Liver (tissue), 9 donors: ENCODE results near the gene AGL. TPM values are rescaled to one million over a fixed set of nuclear protein-coding genes. Genes with fewer than 3 reads are reported as not detected.
"Not testable (repeated sequence)": the region's sequence is repeated elsewhere in the genome, so short reads cannot be mapped to it uniquely, and the experiment has no call there.

ENCODE experiments used
- DNase-seq: peaks from one replicate; pipeline ENCODE4 v3.0.0-alpha.2; 2017; ENCODE audit warnings: low spot score
- H3K27ac ChIP-seq, 2 donors: one replicate each; pipeline ENCODE4 v1.7.0; 2013; ENCODE audit warnings: inconsistent platforms in 2 of 2, low read length in 2 of 2, control low read depth in 1 of 2, low read depth in 1 of 2, mild to moderate bottlenecking in 1 of 2
- H3K27me3 ChIP-seq, 4 donors: one replicate each; pipeline versions ENCODE4 v1.6.1 to v1.7.0; 2013; ENCODE audit warnings: low read length in 3 of 4, inconsistent platforms in 1 of 4, mild to moderate bottlenecking in 1 of 4, moderate library complexity in 1 of 4; ENCODE audit not compliant: control insufficient read depth in 4 of 4, insufficient read depth in 4 of 4
- H3K36me3 ChIP-seq, 4 donors: one replicate each; pipeline versions ENCODE4 v1.6.1 to v1.7.0; 2013; ENCODE audit warnings: low read length in 3 of 4, mild to moderate bottlenecking in 3 of 4, low read depth in 1 of 4, moderate library complexity in 1 of 4; ENCODE audit not compliant: control insufficient read depth in 4 of 4, insufficient read depth in 3 of 4
- H3K4me1 ChIP-seq, 4 donors: one replicate each; pipeline versions ENCODE4 v1.6.1 to v1.7.0; 2013; ENCODE audit warnings: low read length in 3 of 4, mild to moderate bottlenecking in 3 of 4, moderate library complexity in 1 of 4; ENCODE audit not compliant: control insufficient read depth in 4 of 4, insufficient read depth in 4 of 4
- H3K4me3 ChIP-seq, 3 donors: one replicate each; pipeline versions ENCODE4 v1.6.1 to v1.7.0; 2013; ENCODE audit warnings: low read length in 3 of 3, control low read depth in 1 of 3, low read depth in 1 of 3, mild to moderate bottlenecking in 1 of 3
- H3K9ac ChIP-seq, 2 donors: one replicate each; pipeline ENCODE4 v1.7.0; 2013; ENCODE audit warnings: low read length in 2 of 2, mild to moderate bottlenecking in 2 of 2, moderate library complexity in 2 of 2, control low read depth in 1 of 2, low read depth in 1 of 2
- H3K9me3 ChIP-seq, 4 donors: one replicate each; pipeline versions ENCODE4 v1.6.1 to v1.7.0; 2013; ENCODE audit warnings: low read length in 3 of 4; ENCODE audit not compliant: control insufficient read depth in 4 of 4
- CTCF ChIP-seq: fragments of 150-350 bp; IDR thresholded peaks from 2 replicates; pipeline ENCODE4 v1.5.1; 2017; ENCODE audit warnings: improper control_type of control experiment, low read depth, low read length; ENCODE audit not compliant: missing input control
- EGR1 ChIP-seq, 2 donors: IDR thresholded peaks; 2 replicates each; pipeline ENCODE4 v1.6.1; 2016 to 2018; ENCODE audit warnings: antibody characterized with exemption in 2 of 2, low read depth in 2 of 2
- FOXA1 ChIP-seq: IDR thresholded peaks from 2 replicates; pipeline ENCODE4 v1.6.1; 2016; ENCODE audit warnings: antibody characterized with exemption
- FOXA2 ChIP-seq: IDR thresholded peaks from 2 replicates; pipeline ENCODE4 v1.6.1; 2016; ENCODE audit warnings: antibody characterized with exemption
- GABPA ChIP-seq, 2 donors: IDR thresholded peaks in 1 of 2; conservative IDR thresholded peaks in 1 of 2; 2 replicates each; pipeline ENCODE4 v1.6.1; 2016; ENCODE audit warnings: antibody characterized with exemption in 2 of 2, mild to moderate bottlenecking in 1 of 2, moderate library complexity in 1 of 2
- HNF4G ChIP-seq: IDR thresholded peaks from 2 replicates; pipeline ENCODE4 v1.6.1; 2016; ENCODE audit warnings: antibody characterized with exemption
- JUND ChIP-seq, 2 donors: IDR thresholded peaks; 2 replicates each; pipeline ENCODE4 v1.6.1; 2016; ENCODE audit warnings: antibody characterized with exemption in 2 of 2
- RAD21 ChIP-seq, 2 donors: IDR thresholded peaks; 2 replicates each; pipeline ENCODE4 v1.6.1; 2016; ENCODE audit warnings: antibody characterized with exemption in 2 of 2, mild to moderate bottlenecking in 2 of 2
- RXRA ChIP-seq, 2 donors: IDR thresholded peaks; 2 replicates each; pipeline ENCODE4 v1.6.1; 2017 to 2018; ENCODE audit warnings: antibody characterized with exemption in 2 of 2, mild to moderate bottlenecking in 1 of 2
- SP1 ChIP-seq: IDR thresholded peaks from 2 replicates; pipeline ENCODE4 v1.6.1; 2018; ENCODE audit warnings: antibody characterized with exemption, mild to moderate bottlenecking
- YY1 ChIP-seq: IDR thresholded peaks from 2 replicates; pipeline ENCODE4 v1.6.1; 2016; ENCODE audit warnings: antibody characterized with exemption, mild to moderate bottlenecking
- WGBS: extraction: QIAGEN DNeasy Blood & Tissue Kit; methylation state at CpG from one replicate; pipeline ENCODE4 v1.1.7; 2013; 5-methylcytosine and 5-hydroxymethylcytosine counted together
- polyA plus RNA-seq, 2 donors: library from polyadenylated mRNA; stranded (reverse) in 1 of 2; unstranded in 1 of 2; fragments of 200-250 nt in 1 of 2; fragments of >200 nt in 1 of 2; fragmentation: Nextera tagmentation in 1 of 2; extraction: Ambion mirVana in 1 of 2; gene quantifications; one replicate each; pipeline versions ENCODE4 v1.2.1 to v1.2.3, GENCODE V29; 2013 to 2015
- total RNA-seq, 2 donors: library from RNA; depleted of rRNA; stranded (reverse); fragments of >200 nt; gene quantifications; one replicate each; pipeline ENCODE4 v1.2.3, GENCODE V29; 2014
- TF ChIP-seq, protein P1 (sequence below): IDR thresholded peaks from 2 replicates; pipeline ENCODE4 v1.6.1; 2016; ENCODE audit warnings: antibody characterized with exemption
- TF ChIP-seq, protein P2 (sequence below): IDR thresholded peaks from 2 replicates; pipeline ENCODE4 v1.6.1; 2016; ENCODE audit warnings: antibody characterized with exemption
- TF ChIP-seq, protein P3 (sequence below): IDR thresholded peaks from 2 replicates; pipeline ENCODE4 v1.6.1; 2016; ENCODE audit warnings: antibody characterized with exemption
- TF ChIP-seq, protein P4 (sequence below): IDR thresholded peaks from 2 replicates; pipeline ENCODE4 v1.6.1; 2016; ENCODE audit warnings: antibody characterized with exemption, mild to moderate bottlenecking
- donor health status: healthy.
- donor health status: healthy.
- donor health status: healthy.
- donor health status: healthy.
- donor health status: healthy.

The AGL gene
- total and polyA plus RNA-seq, 4 donors: 10.1 to 78.5 (median 19.9) TPM

DNA sequence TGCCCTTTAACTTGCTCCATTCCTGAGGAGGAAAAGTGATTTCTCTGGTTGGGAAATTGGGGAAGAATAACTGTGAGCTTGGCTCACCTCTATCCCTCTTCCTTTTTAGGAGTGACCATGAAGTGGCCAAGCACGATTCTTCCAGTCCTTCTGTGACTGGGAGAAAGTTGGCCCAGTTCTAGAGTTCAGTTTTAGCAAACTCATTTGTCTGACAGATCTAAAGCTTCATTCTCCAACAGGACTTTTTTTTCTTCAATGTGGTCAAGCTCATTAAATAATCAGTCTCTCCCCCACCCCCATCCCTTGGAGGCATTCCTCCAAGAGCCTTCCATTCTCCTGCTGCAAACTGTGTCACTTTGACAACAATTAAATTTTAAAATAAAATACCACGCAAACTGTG is 6.4 kb upstream of the AGL start:
- Histone ChIP-seq H3K36me3 (no peaks in the 10 kb centered on the region), H3K9me3 (no peaks in the 10 kb centered on the region), H3K27me3 (no peaks in the 10 kb centered on the region), H3K4me3 (no peak overlapping the region), H3K9ac (no peak overlapping the region), H3K4me1 (no peaks in the 10 kb centered on the region), H3K27ac (no peak overlapping the region)
- WGBS: 90% methylated on average over 2 of the region's 2 CpGs
- no peak for DNase-seq
- TF ChIP-seq, protein P1, sequence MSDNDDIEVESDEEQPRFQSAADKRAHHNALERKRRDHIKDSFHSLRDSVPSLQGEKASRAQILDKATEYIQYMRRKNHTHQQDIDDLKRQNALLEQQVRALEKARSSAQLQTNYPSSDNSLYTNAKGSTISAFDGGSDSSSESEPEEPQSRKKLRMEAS: no peak
- TF ChIP-seq, protein P2, sequence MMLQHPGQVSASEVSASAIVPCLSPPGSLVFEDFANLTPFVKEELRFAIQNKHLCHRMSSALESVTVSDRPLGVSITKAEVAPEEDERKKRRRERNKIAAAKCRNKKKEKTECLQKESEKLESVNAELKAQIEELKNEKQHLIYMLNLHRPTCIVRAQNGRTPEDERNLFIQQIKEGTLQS: no peak
- no peak for TF ChIP-seq RAD21 (IDR thresholded peaks at IDR 0.05)
- no peak for TF ChIP-seq FOXA2
- TF ChIP-seq YY1: no peak
- TF ChIP-seq, protein P3, sequence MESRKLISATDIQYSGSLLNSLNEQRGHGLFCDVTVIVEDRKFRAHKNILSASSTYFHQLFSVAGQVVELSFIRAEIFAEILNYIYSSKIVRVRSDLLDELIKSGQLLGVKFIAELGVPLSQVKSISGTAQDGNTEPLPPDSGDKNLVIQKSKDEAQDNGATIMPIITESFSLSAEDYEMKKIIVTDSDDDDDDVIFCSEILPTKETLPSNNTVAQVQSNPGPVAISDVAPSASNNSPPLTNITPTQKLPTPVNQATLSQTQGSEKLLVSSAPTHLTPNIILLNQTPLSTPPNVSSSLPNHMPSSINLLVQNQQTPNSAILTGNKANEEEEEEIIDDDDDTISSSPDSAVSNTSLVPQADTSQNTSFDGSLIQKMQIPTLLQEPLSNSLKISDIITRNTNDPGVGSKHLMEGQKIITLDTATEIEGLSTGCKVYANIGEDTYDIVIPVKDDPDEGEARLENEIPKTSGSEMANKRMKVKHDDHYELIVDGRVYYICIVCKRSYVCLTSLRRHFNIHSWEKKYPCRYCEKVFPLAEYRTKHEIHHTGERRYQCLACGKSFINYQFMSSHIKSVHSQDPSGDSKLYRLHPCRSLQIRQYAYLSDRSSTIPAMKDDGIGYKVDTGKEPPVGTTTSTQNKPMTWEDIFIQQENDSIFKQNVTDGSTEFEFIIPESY: no peak
- no peak for TF ChIP-seq EGR1 (IDR thresholded peaks at IDR 0.05; ENCODE audit: low read depth in 2 of 2)
- TF ChIP-seq GABPA (IDR thresholded peaks at IDR 0.05 in 1 of 2, conservative IDR thresholded peaks at IDR 0.05 in 1 of 2): no peak
- TF ChIP-seq HNF4G: no peak
- TF ChIP-seq SP1: no peak
- no peak for TF ChIP-seq CTCF
- TF ChIP-seq, protein P4, sequence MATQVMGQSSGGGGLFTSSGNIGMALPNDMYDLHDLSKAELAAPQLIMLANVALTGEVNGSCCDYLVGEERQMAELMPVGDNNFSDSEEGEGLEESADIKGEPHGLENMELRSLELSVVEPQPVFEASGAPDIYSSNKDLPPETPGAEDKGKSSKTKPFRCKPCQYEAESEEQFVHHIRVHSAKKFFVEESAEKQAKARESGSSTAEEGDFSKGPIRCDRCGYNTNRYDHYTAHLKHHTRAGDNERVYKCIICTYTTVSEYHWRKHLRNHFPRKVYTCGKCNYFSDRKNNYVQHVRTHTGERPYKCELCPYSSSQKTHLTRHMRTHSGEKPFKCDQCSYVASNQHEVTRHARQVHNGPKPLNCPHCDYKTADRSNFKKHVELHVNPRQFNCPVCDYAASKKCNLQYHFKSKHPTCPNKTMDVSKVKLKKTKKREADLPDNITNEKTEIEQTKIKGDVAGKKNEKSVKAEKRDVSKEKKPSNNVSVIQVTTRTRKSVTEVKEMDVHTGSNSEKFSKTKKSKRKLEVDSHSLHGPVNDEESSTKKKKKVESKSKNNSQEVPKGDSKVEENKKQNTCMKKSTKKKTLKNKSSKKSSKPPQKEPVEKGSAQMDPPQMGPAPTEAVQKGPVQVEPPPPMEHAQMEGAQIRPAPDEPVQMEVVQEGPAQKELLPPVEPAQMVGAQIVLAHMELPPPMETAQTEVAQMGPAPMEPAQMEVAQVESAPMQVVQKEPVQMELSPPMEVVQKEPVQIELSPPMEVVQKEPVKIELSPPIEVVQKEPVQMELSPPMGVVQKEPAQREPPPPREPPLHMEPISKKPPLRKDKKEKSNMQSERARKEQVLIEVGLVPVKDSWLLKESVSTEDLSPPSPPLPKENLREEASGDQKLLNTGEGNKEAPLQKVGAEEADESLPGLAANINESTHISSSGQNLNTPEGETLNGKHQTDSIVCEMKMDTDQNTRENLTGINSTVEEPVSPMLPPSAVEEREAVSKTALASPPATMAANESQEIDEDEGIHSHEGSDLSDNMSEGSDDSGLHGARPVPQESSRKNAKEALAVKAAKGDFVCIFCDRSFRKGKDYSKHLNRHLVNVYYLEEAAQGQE: no peak
- no peak for TF ChIP-seq JUND (IDR thresholded peaks at IDR 0.05)
- no peak for TF ChIP-seq FOXA1
- TF ChIP-seq RXRA (IDR thresholded peaks at IDR 0.05): no peak

GRCh38 chr1:99845201-99845600 is 5.0 kb upstream of the AGL start:
- H3K27me3 ChIP-seq, H3K27ac ChIP-seq, H3K4me1 ChIP-seq, H3K9ac ChIP-seq, H3K9me3 ChIP-seq, H3K4me3 ChIP-seq, H3K36me3 ChIP-seq, DNase-seq: not testable (repeated sequence)
- 94% methylated on average over 9 of the region's 9 CpGs for WGBS
